ENCODE data around the gene PRTN3.
"Not testable (repeated sequence)": the region's sequence is repeated elsewhere in the genome, so short reads cannot be mapped to it uniquely, and the experiment has no call there.

The PRTN3 gene

GRCh38 chr19:887072-887471 is 46.3 kb downstream of the PRTN3 start:
- Histone ChIP-seq H3K4me3 (ENCODE audit: low read length) (no peak overlapping the region), H3K9ac (ENCODE audit: low read depth, low read length) (no peak overlapping the region), H3K36me3 (ENCODE audit: insufficient read depth, low read length) (peaks cover 45% of the 10 kb centered on the region), H3K27me3 (ENCODE audit: control insufficient read depth, insufficient read depth, low read length) (no peaks in the 10 kb centered on the region), H3K4me1 (ENCODE audit: control insufficient read depth, insufficient read depth, low read length) (no peaks in the 10 kb centered on the region), H3K9me3 (replicated peaks; ENCODE audit: low read length) (no peaks in the 10 kb centered on the region), H3K4me2 (ENCODE audit: low read length) (no peak overlapping the region)

- Histone ChIP-seq H3K9ac (ENCODE audit: low read depth, low read length) (no peak overlapping the region), H3K27me3 (ENCODE audit: control insufficient read depth, insufficient read depth, low read length) (no peaks in the 10 kb centered on the region), H3K36me3 (ENCODE audit: insufficient read depth, low read length) (peaks cover 40% of the 10 kb centered on the region), H3K4me3 (ENCODE audit: low read length) (no peak overlapping the region), H3K4me1 (ENCODE audit: control insufficient read depth, insufficient read depth, low read length) (no peaks in the 10 kb centered on the region), H3K9me3 (replicated peaks; ENCODE audit: low read length) (no peaks in the 10 kb centered on the region), H3K4me2 (ENCODE audit: low read length) (no peak overlapping the region)
Measured at GRCh38 chr19:887599-887998, 46.8 kb downstream of the PRTN3 start.

GRCh38 chr19:888581-889385 is 48.0 kb downstream of the PRTN3 start:
- no peaks in the 10 kb centered on the region for H3K27me3 ChIP-seq (ENCODE audit: control insufficient read depth, insufficient read depth, low read length)
- no peaks in the 10 kb centered on the region for H3K4me1 ChIP-seq (ENCODE audit: control insufficient read depth, insufficient read depth, low read length)
- peaks cover 36% of the 10 kb centered on the region for H3K36me3 ChIP-seq (ENCODE audit: insufficient read depth, low read length)
- no peak overlapping the region for H3K4me2 ChIP-seq (ENCODE audit: low read length)
- no peak overlapping the region for H3K4me3 ChIP-seq (ENCODE audit: low read length)
- no peak overlapping the region for H3K9ac ChIP-seq (ENCODE audit: low read depth, low read length)
- no peaks in the 10 kb centered on the region for H3K9me3 ChIP-seq (replicated peaks; ENCODE audit: low read length)

- Histone ChIP-seq H3K9me3 (replicated peaks; ENCODE audit: low read length) (no peaks in the 10 kb centered on the region), H3K9ac (ENCODE audit: low read depth, low read length) (no peak overlapping the region), H3K4me3 (ENCODE audit: low read length) (no peak overlapping the region), H3K36me3 (ENCODE audit: insufficient read depth, low read length) (peaks cover 36% of the 10 kb centered on the region), H3K4me1 (ENCODE audit: control insufficient read depth, insufficient read depth, low read length) (no peaks in the 10 kb centered on the region), H3K27me3 (ENCODE audit: control insufficient read depth, insufficient read depth, low read length) (no peaks in the 10 kb centered on the region), H3K4me2 (ENCODE audit: low read length) (no peak overlapping the region)
Measured at GRCh38 chr19:889662-890295, 49.0 kb downstream of the PRTN3 start.

- Histone ChIP-seq H3K27me3 (ENCODE audit: control insufficient read depth, insufficient read depth, low read length) (no peaks in the 10 kb centered on the region), H3K4me2 (ENCODE audit: low read length) (no peak overlapping the region), H3K9ac (ENCODE audit: low read depth, low read length) (no peak overlapping the region), H3K4me3 (ENCODE audit: low read length) (no peak overlapping the region), H3K36me3 (ENCODE audit: insufficient read depth, low read length) (peaks cover 28% of the 10 kb centered on the region), H3K4me1 (ENCODE audit: control insufficient read depth, insufficient read depth, low read length) (no peaks in the 10 kb centered on the region), H3K9me3 (replicated peaks; ENCODE audit: low read length) (no peaks in the 10 kb centered on the region)
Measured at GRCh38 chr19:890831-891230, 50.0 kb downstream of the PRTN3 start.

GRCh38 chr19:891421-892200 is 50.8 kb downstream of the PRTN3 start:
- H3K9ac ChIP-seq (ENCODE audit: low read depth, low read length): peak overlapping the region; percentile 81
- not testable (repeated sequence) for H3K9me3 ChIP-seq (replicated peaks; ENCODE audit: low read length); H3K4me1 ChIP-seq (ENCODE audit: control insufficient read depth, insufficient read depth, low read length); H3K27me3 ChIP-seq (ENCODE audit: control insufficient read depth, insufficient read depth, low read length)
- H3K36me3 ChIP-seq (ENCODE audit: insufficient read depth, low read length): peaks cover 26% of the 10 kb centered on the region
- H3K4me2 ChIP-seq (ENCODE audit: low read length): peak overlapping the region; percentile 97
- peak overlapping the region; percentile 90 for H3K4me3 ChIP-seq (ENCODE audit: low read length)

GRCh38 chr19:892243-892893 is 51.6 kb downstream of the PRTN3 start:
- Histone ChIP-seq H3K9me3 (replicated peaks; ENCODE audit: low read length) (no peaks in the 10 kb centered on the region), H3K9ac (ENCODE audit: low read depth, low read length) (peak overlapping the region; percentile 81), H3K27me3 (ENCODE audit: control insufficient read depth, insufficient read depth, low read length) (no peaks in the 10 kb centered on the region), H3K4me3 (ENCODE audit: low read length) (peak overlapping the region; percentile 90), H3K4me1 (ENCODE audit: control insufficient read depth, insufficient read depth, low read length) (no peaks in the 10 kb centered on the region), H3K36me3 (ENCODE audit: insufficient read depth, low read length) (peaks cover 28% of the 10 kb centered on the region), H3K4me2 (ENCODE audit: low read length) (peak overlapping the region; percentile 97)

GRCh38 chr19:892894-893689 is 52.3 kb downstream of the PRTN3 start, which contains the start of the genes MED16 and RNU6-9:
Gene MED16 (minus strand): TSS chr19:893187. CDS start chr19:891131, 2,056 bp downstream.
Gene RNU6-9 (plus strand): TSS chr19:893484.
- Histone ChIP-seq H3K4me1 (ENCODE audit: control insufficient read depth, insufficient read depth, low read length) (no peaks in the 10 kb centered on the region), H3K9ac (ENCODE audit: low read depth, low read length) (peak within 1 kb of the TSS; percentile 90), H3K36me3 (ENCODE audit: insufficient read depth, low read length) (peaks cover 31% of the 10 kb centered on the region), H3K27me3 (ENCODE audit: control insufficient read depth, insufficient read depth, low read length) (no peaks in the 10 kb centered on the region), H3K9me3 (replicated peaks; ENCODE audit: low read length) (no peaks in the 10 kb centered on the region), H3K4me2 (ENCODE audit: low read length) (peak within 1 kb of the TSS; percentile 97), H3K4me3 (ENCODE audit: low read length) (peak within 1 kb of the TSS; percentile 90)

GRCh38 chr19:896434-896833 is 55.6 kb downstream of the PRTN3 start:
- Histone ChIP-seq H3K4me3 (ENCODE audit: low read length) (no peak overlapping the region), H3K9me3 (replicated peaks; ENCODE audit: low read length) (no peaks in the 10 kb centered on the region), H3K27me3 (ENCODE audit: control insufficient read depth, insufficient read depth, low read length) (no peaks in the 10 kb centered on the region), H3K36me3 (ENCODE audit: insufficient read depth, low read length) (peaks cover 26% of the 10 kb centered on the region), H3K4me2 (ENCODE audit: low read length) (no peak overlapping the region), H3K9ac (ENCODE audit: low read depth, low read length) (no peak overlapping the region), H3K4me1 (ENCODE audit: control insufficient read depth, insufficient read depth, low read length) (no peaks in the 10 kb centered on the region)

- Histone ChIP-seq H3K9ac (ENCODE audit: low read depth, low read length) (no peak overlapping the region), H3K9me3 (replicated peaks; ENCODE audit: low read length) (no peaks in the 10 kb centered on the region), H3K36me3 (ENCODE audit: insufficient read depth, low read length) (peaks cover 30% of the 10 kb centered on the region), H3K4me1 (ENCODE audit: control insufficient read depth, insufficient read depth, low read length) (no peaks in the 10 kb centered on the region), H3K4me3 (ENCODE audit: low read length) (no peak overlapping the region), H3K4me2 (ENCODE audit: low read length) (no peak overlapping the region), H3K27me3 (ENCODE audit: control insufficient read depth, insufficient read depth, low read length) (no peaks in the 10 kb centered on the region)
Measured at GRCh38 chr19:896999-897398, 56.2 kb downstream of the PRTN3 start.

Measured in skeletal muscle satellite cell (primary cell).